Neural progenitor cell (in vitro differentiated cells): Measurements from ENCODE around the gene MAML3.

Source experiments
- CTCF ChIP-seq: fragments of 200-600 bp; sonication (generic); IDR thresholded peaks from 2 replicates; pipeline ENCODE4 v1.5.1; 2017; ENCODE audit warnings: antibody characterized with exemption, mild to moderate bottlenecking
- EZH2 ChIP-seq: fragments of 200-600 bp; sonication (generic); IDR thresholded peaks from 2 replicates; pipeline ENCODE4 v1.6.1; 2017; ENCODE audit warnings: antibody characterized with exemption, mild to moderate bottlenecking, moderate library complexity
- EZH2phosphoT487 ChIP-seq: fragments of 200-600 bp; sonication (generic); IDR thresholded peaks from 2 replicates; pipeline ENCODE4 v1.6.1; 2017; ENCODE audit warnings: antibody characterized with exemption

GRCh38 chr4:139858436-139859205, 295.4 kb downstream of the MAML3 start:
- TF ChIP-seq CTCF (no peak), EZH2 (no peak), EZH2phosphoT487 (no peak)
